GM11168 (cell line): ENCODE measurements around the gene HS6ST1.
"Not testable (repeated sequence)": the region's sequence is repeated elsewhere in the genome, so short reads cannot be mapped to it uniquely, and the experiment has no call there.

Experiments
- in situ Hi-C: fragments of 300-500 bp; cut with MboI; formaldehyde crosslinking; loops from one replicate; pipeline ENCODE4 v1.12.0; 2022; ENCODE audit warnings: low sequenced_read_pairs; ENCODE audit not compliant: unreplicated experiment

HS6ST1 gene

GRCh38 chr2:128271597-128271910 is 47.1 kb downstream of the HS6ST1 start:
- in situ Hi-C loops = no loop called here

GRCh38 chr2:128270672-128271596 is 47.7 kb downstream of the HS6ST1 start:
- in situ Hi-C loops = no loop called here

- in situ Hi-C loops = no loop called here
These were observed 48.5 kb downstream of the HS6ST1 start for GRCh38 chr2:128269990-128270671.

GRCh38 chr2:128269063-128269989 is 49.3 kb downstream of the HS6ST1 start:
- in situ Hi-C loops = no loop called here

- in situ Hi-C loops = not testable (repeated sequence)
These were observed 50.1 kb downstream of the HS6ST1 start for GRCh38 chr2:128268611-128269010.

GRCh38 chr2:128268145-128268544 is 50.5 kb downstream of the HS6ST1 start:
- in situ Hi-C loops = not testable (repeated sequence)

- in situ Hi-C loops = not testable (repeated sequence)
These were observed 51.0 kb downstream of the HS6ST1 start for GRCh38 chr2:128267649-128268048.

GRCh38 chr2:128267197-128267596 is 51.5 kb downstream of the HS6ST1 start:
- in situ Hi-C loops = not testable (repeated sequence)

GRCh38 chr2:128266463-128266862 is 52.2 kb downstream of the HS6ST1 start:
- in situ Hi-C loops = not testable (repeated sequence)

GRCh38 chr2:128265608-128265993 is 53.1 kb downstream of the HS6ST1 start:
- in situ Hi-C loops = not testable (repeated sequence)

GRCh38 chr2:128264881-128265607 is 53.6 kb downstream of the HS6ST1 start:
- in situ Hi-C loops = no loop called here

GRCh38 chr2:128263902-128264331 is 54.8 kb downstream of the HS6ST1 start:
- in situ Hi-C loops = no loop called here

- in situ Hi-C loops = no loop called here
These were observed 56.1 kb downstream of the HS6ST1 start for GRCh38 chr2:128262315-128263253.

- in situ Hi-C loops = no loop called here
These were observed 57.2 kb downstream of the HS6ST1 start for GRCh38 chr2:128261245-128262128.

- in situ Hi-C loops = no loop called here
These were observed 58.2 kb downstream of the HS6ST1 start for GRCh38 chr2:128260239-128261138.

- in situ Hi-C loops = no loop called here
These were observed 59.1 kb downstream of the HS6ST1 start for GRCh38 chr2:128259585-128259984.

- in situ Hi-C loops = no loop called here
These were observed 60.5 kb downstream of the HS6ST1 start for GRCh38 chr2:128258218-128258617.
